WTC11 (cell line): ENCODE results near the gene TSPAN18. TPM values are rescaled to one million over a fixed set of nuclear protein-coding genes. Genes with fewer than 3 reads are reported as not detected.

ENCODE experiments used
- ATAC-seq: fragments of 200-7000 bp; cut with Tn5 transposase; 2 replicates; pipeline ENCODE4 v1.10.0; 2021; ENCODE audit warnings: mild to moderate bottlenecking, moderate library complexity
- CTCF ChIA-PET: fragments of 300-600 bp; sonication (Branson Sonifier 250); formaldehyde crosslinking; loops from one replicate; lab custom pipeline; 2021; ENCODE audit warnings: antibody characterized with exemption; lab: Charles Lee
- POLR2A ChIA-PET: fragments of 350-600 bp; sonication (Branson Sonifier 250); formaldehyde crosslinking; loops from one replicate; lab custom pipeline; 2021; ENCODE audit warnings: antibody characterized with exemption; lab: Charles Lee
- DNase-seq: peaks from one replicate; pipeline ENCODE4 v3.0.0; 2021; ENCODE audit warnings: low spot score
- H3K27ac Mint-ChIP-seq: 2 replicates; pipeline ENCODE4 v1.8.0; 2021; ENCODE audit warnings: mixed read lengths
- H3K27me3 Mint-ChIP-seq: 2 replicates; pipeline ENCODE4 v1.8.0; 2021; ENCODE audit warnings: low read depth, mild to moderate bottlenecking, moderate library complexity, mixed read lengths
- H3K36me3 Mint-ChIP-seq: 2 replicates; pipeline ENCODE4 v1.8.0; 2021; ENCODE audit warnings: mixed read lengths
- H3K4me1 Mint-ChIP-seq: 2 replicates; pipeline ENCODE4 v1.8.0; 2022; ENCODE audit warnings: mixed read lengths
- H3K4me3 Mint-ChIP-seq: 2 replicates; pipeline ENCODE4 v1.8.0; 2021; ENCODE audit warnings: mild to moderate bottlenecking, moderate library complexity, mixed read lengths
- H3K9me3 Mint-ChIP-seq: 2 replicates; pipeline ENCODE4 v1.8.0; 2021; ENCODE audit warnings: mixed read lengths
- ATF1 ChIP-seq: sonication (generic); formaldehyde crosslinking; IDR thresholded peaks from 2 replicates; pipeline ENCODE4 v1.8.1; 2023; ENCODE audit warnings: mild to moderate bottlenecking, moderate library complexity, missing genetic modification reagents
- ELF4 ChIP-seq: sonication (generic); formaldehyde crosslinking; IDR thresholded peaks from 2 replicates; pipeline ENCODE4 v1.8.1; 2022; ENCODE audit warnings: low read depth, mild to moderate bottlenecking, moderate library complexity, missing genetic modification reagents
- GTF2I ChIP-seq: fragments of 250-450 bp; sonication (Bioruptor Pico); conservative IDR thresholded peaks from 2 replicates; pipeline ENCODE4 v1.4.0; 2021; ENCODE audit warnings: mild to moderate bottlenecking
- HMGA2 ChIP-seq: fragments of 250-450 bp; sonication (Bioruptor Pico); IDR thresholded peaks from 2 replicates; pipeline ENCODE4 v1.4.0; 2021; ENCODE audit warnings: mild to moderate bottlenecking, moderate library complexity
- JAZF1 ChIP-seq: fragments of 250-450 bp; sonication (Bioruptor Pico); IDR thresholded peaks from 2 replicates; pipeline ENCODE4 v1.9.0; 2021; ENCODE audit warnings: moderate library complexity, mild to moderate bottlenecking, inconsistent platforms
- OVOL2 ChIP-seq: fragments of 250-450 bp; sonication (Bioruptor Pico); IDR thresholded peaks from 2 replicates; pipeline ENCODE4 v1.9.0; 2021; ENCODE audit warnings: mild to moderate bottlenecking, borderline replicate concordance
- RELA ChIP-seq: sonication (generic); formaldehyde crosslinking; IDR thresholded peaks from 2 replicates; pipeline ENCODE4 v1.8.1; 2022; ENCODE audit warnings: missing genetic modification reagents, mild to moderate bottlenecking, borderline replicate concordance
- RORB ChIP-seq: fragments of 250-450 bp; sonication (Bioruptor Pico); IDR thresholded peaks from 2 replicates; pipeline ENCODE4 v1.9.0; 2021; ENCODE audit warnings: mild to moderate bottlenecking
- SMAD3 ChIP-seq: sonication (generic); formaldehyde crosslinking; IDR thresholded peaks from 2 replicates; pipeline ENCODE4 v1.8.0; 2022; ENCODE audit warnings: missing genetic modification reagents, mild to moderate bottlenecking, borderline replicate concordance
- TCF7 ChIP-seq: sonication (generic); formaldehyde crosslinking; IDR thresholded peaks from 2 replicates; pipeline ENCODE4 v1.8.0; 2022; ENCODE audit warnings: mild to moderate bottlenecking, low read depth, missing genetic modification reagents, moderate library complexity
- TP53 ChIP-seq: sonication (generic); formaldehyde crosslinking; IDR thresholded peaks from 2 replicates; pipeline ENCODE4 v1.8.1; 2023; ENCODE audit warnings: mild to moderate bottlenecking, missing genetic modification reagents
- ZNF138 ChIP-seq: sonication (generic); formaldehyde crosslinking; conservative IDR thresholded peaks from 2 replicates; pipeline ENCODE4 v1.8.1; 2022; ENCODE audit warnings: mild to moderate bottlenecking, moderate library complexity, missing genetic modification reagents
- ZNF396 ChIP-seq: fragments of 250-450 bp; sonication (Bioruptor Pico); IDR thresholded peaks from 2 replicates; pipeline ENCODE4 v1.8.0; 2021; ENCODE audit warnings: mild to moderate bottlenecking, moderate library complexity, borderline replicate concordance
- total RNA-seq: library from RNA; stranded (reverse); gene quantifications from 3 replicates; pipeline ENCODE4 v1.2.3, GENCODE V29; 2021
- TF ChIP-seq, protein P1 (sequence below): sonication (generic); formaldehyde crosslinking; IDR thresholded peaks from 2 replicates; pipeline ENCODE4 v1.8.0; 2022; ENCODE audit warnings: mild to moderate bottlenecking, missing genetic modification reagents
- TF ChIP-seq, protein P2 (sequence below): sonication (generic); formaldehyde crosslinking; IDR thresholded peaks from 2 replicates; pipeline ENCODE4 v1.8.1; 2023; ENCODE audit warnings: mild to moderate bottlenecking, moderate library complexity, missing genetic modification reagents
- TF ChIP-seq, protein P3 (sequence below): fragments of 250-450 bp; sonication (Bioruptor Pico); IDR thresholded peaks from 2 replicates; pipeline ENCODE4 v2.1.2; 2022; ENCODE audit warnings: mild to moderate bottlenecking, moderate library complexity
- TF ChIP-seq, protein P4 (sequence below): sonication (generic); formaldehyde crosslinking; IDR thresholded peaks from 2 replicates; pipeline ENCODE4 v1.8.0; 2022; ENCODE audit warnings: mild to moderate bottlenecking, missing genetic modification reagents
- TF ChIP-seq, protein P5 (sequence below): fragments of 250-450 bp; sonication (Bioruptor Pico); IDR thresholded peaks from 2 replicates; pipeline ENCODE4 v1.9.0; 2021; ENCODE audit warnings: moderate library complexity, mild to moderate bottlenecking, inconsistent platforms, borderline replicate concordance
- TF ChIP-seq, protein P6 (sequence below): sonication (generic); formaldehyde crosslinking; IDR thresholded peaks from 2 replicates; pipeline ENCODE4 v1.8.0; 2022; ENCODE audit warnings: mild to moderate bottlenecking, missing genetic modification reagents

Gene TSPAN18
- total RNA-seq, 1 experiment from 2014 or later: 44.7 TPM

DNA sequence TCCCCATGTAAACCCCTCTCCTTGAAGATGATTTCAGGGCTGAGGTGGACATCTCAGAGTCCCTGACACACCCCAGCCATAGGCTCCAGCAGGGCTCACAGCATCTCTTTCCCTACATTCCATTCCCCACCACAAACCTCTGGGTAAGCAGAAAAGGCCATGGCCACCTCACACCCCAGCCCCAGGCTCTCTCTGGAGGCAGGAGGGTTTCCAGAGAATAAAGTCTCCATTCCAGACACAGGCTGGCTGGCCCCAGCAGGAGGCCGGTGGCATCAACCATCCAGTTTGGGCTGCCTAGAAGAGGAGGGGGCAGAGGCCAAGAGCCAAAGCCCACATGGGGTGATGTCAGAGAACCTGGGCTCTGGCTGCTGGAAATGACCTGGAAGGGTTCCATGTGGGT is 162.5 kb downstream of the TSPAN18 start:
- Mint-ChIP-seq H3K9me3 (no peaks in the 10 kb centered on the region), H3K4me3 (no peak overlapping the region), H3K4me1 (peaks cover 70% of the 10 kb centered on the region), H3K27ac (no peak overlapping the region), H3K27me3 (no peaks in the 10 kb centered on the region), H3K36me3 (no peaks in the 10 kb centered on the region)
- ChIA-PET CTCF (no interaction called here), POLR2A (no interaction called here)
- TF ChIP-seq TP53 (CRISPR knock-in tag) (no peak), ZNF396 (CRISPR knock-in tag) (no peak), ATF1 (CRISPR knock-in tag) (no peak), RELA (CRISPR knock-in tag) (no peak), ZNF138 (CRISPR knock-in tag) (no peak)
- TF ChIP-seq, protein P1, sequence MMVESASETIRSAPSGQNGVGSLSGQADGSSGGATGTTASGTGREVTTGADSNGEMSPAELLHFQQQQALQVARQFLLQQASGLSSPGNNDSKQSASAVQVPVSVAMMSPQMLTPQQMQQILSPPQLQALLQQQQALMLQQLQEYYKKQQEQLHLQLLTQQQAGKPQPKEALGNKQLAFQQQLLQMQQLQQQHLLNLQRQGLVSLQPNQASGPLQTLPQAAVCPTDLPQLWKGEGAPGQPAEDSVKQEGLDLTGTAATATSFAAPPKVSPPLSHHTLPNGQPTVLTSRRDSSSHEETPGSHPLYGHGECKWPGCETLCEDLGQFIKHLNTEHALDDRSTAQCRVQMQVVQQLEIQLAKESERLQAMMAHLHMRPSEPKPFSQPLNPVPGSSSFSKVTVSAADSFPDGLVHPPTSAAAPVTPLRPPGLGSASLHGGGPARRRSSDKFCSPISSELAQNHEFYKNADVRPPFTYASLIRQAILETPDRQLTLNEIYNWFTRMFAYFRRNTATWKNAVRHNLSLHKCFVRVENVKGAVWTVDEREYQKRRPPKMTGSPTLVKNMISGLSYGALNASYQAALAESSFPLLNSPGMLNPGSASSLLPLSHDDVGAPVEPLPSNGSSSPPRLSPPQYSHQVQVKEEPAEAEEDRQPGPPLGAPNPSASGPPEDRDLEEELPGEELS: no peak
- ATAC-seq: no peak
- DNase-seq: no peak

DNA sequence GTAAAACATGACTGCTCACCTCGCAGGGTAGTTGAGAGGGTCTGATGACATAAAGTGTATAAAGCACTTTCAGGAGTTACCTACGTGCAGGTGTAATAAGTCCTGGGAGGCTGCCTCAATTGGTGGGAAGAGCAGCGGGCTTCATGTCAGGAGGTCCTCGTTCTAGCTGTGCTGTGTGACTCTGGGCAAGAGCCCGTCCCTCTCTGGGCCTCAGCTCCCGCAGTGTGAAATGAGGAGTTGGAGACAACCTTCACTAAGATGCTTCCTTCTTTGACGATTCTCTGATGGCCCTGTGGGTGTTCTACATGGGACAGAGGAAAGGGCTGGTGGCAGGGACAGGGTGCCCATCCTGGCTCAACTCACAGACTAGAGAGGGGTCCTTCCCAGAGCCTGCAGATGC is 166.1 kb downstream of the TSPAN18 start:
- DNase-seq: no peak
- peaks cover 2% of the 10 kb centered on the region for H3K9me3 Mint-ChIP-seq
- TF ChIP-seq GTF2I (CRISPR knock-in tag) (0 out of 2 replicates have a peak, but pooled peaks have one; percentile 20), SMAD3 (no peak)
- H3K4me3 Mint-ChIP-seq: no peak overlapping the region
- no peak overlapping the region for H3K27ac Mint-ChIP-seq
- CTCF ChIA-PET: interaction anchor here (0.6 to 1.7 kb wide), 13 partner anchors 10 to 334 kb away, joined by 3 to 10 read pairs (median 3); no protein-coding TSS in a partner anchor
- no peaks in the 10 kb centered on the region for H3K36me3 Mint-ChIP-seq
- H3K4me1 Mint-ChIP-seq: peaks cover 41% of the 10 kb centered on the region
- POLR2A ChIA-PET: no interaction called here
- ATAC-seq: no peak
- H3K27me3 Mint-ChIP-seq: no peaks in the 10 kb centered on the region

DNA sequence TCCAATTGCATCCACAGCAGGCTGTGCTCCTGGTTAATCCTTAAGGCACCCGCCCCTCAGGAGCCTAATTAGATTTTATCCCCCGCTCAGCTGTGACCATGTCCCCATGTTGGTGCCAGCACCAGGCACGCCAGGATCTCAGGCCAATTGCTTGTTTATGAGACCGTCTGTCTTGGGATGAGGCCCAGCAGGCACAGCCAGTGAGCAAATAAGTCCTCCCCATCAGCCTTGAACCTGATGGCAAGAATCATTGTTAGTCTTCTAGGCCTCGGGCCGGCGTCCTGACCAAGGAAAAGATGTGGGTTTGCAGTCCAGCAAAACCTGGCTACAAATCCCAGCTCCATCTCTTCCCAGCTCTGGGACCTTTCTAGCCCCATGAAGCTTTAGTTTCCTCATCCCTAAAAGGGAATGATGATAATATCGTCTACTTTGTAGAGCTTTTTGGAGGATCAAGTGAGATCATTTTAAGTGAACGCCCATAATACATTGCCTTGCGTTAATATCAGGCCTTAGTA is 166.6 kb downstream of the TSPAN18 start:
- ChIA-PET CTCF (interaction anchor here (0.6 to 1.7 kb wide), 15 partner anchors 10 to 334 kb away, joined by 3 to 10 read pairs (median 3); no protein-coding TSS in a partner anchor), POLR2A (no interaction called here)
- Mint-ChIP-seq H3K9me3 (peaks cover 7% of the 10 kb centered on the region), H3K4me3 (no peak overlapping the region), H3K36me3 (peaks cover 3% of the 10 kb centered on the region), H3K27ac (0 out of 2 replicates have a peak overlapping the region, but pooled peaks have one; percentile 6), H3K4me1 (peaks cover 37% of the 10 kb centered on the region), H3K27me3 (no peaks in the 10 kb centered on the region)
- ATAC-seq: no peak
- no peak for DNase-seq
- TF ChIP-seq, protein P1: no peak
- TF ChIP-seq, protein P2, sequence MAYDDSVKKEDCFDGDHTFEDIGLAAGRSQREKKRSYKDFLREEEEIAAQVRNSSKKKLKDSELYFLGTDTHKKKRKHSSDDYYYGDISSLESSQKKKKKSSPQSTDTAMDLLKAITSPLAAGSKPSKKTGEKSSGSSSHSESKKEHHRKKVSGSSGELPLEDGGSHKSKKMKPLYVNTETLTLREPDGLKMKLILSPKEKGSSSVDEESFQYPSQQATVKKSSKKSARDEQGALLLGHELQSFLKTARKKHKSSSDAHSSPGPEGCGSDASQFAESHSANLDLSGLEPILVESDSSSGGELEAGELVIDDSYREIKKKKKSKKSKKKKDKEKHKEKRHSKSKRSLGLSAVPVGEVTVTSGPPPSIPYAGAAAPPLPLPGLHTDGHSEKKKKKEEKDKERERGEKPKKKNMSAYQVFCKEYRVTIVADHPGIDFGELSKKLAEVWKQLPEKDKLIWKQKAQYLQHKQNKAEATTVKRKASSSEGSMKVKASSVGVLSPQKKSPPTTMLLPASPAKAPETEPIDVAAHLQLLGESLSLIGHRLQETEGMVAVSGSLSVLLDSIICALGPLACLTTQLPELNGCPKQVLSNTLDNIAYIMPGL (CRISPR knock-in tag): no peak
- no peak for TF ChIP-seq RORB (CRISPR knock-in tag)
- no peak for TF ChIP-seq ZNF396 (CRISPR knock-in tag)
- TF ChIP-seq, protein P3, sequence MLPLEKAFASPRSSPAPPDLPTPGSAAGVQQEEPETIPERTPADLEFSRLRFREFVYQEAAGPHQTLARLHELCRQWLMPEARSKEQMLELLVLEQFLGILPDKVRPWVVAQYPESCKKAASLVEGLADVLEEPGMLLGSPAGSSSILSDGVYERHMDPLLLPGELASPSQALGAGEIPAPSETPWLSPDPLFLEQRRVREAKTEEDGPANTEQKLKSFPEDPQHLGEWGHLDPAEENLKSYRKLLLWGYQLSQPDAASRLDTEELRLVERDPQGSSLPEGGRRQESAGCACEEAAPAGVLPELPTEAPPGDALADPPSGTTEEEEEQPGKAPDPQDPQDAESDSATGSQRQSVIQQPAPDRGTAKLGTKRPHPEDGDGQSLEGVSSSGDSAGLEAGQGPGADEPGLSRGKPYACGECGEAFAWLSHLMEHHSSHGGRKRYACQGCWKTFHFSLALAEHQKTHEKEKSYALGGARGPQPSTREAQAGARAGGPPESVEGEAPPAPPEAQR (CRISPR knock-in tag): no peak
- no peak for TF ChIP-seq OVOL2 (CRISPR knock-in tag)
- TF ChIP-seq, protein P4, sequence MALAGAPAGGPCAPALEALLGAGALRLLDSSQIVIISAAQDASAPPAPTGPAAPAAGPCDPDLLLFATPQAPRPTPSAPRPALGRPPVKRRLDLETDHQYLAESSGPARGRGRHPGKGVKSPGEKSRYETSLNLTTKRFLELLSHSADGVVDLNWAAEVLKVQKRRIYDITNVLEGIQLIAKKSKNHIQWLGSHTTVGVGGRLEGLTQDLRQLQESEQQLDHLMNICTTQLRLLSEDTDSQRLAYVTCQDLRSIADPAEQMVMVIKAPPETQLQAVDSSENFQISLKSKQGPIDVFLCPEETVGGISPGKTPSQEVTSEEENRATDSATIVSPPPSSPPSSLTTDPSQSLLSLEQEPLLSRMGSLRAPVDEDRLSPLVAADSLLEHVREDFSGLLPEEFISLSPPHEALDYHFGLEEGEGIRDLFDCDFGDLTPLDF: no peak
- TF ChIP-seq TCF7 (CRISPR knock-in tag): no peak
- no peak for TF ChIP-seq JAZF1 (CRISPR knock-in tag)
- TF ChIP-seq, protein P5, sequence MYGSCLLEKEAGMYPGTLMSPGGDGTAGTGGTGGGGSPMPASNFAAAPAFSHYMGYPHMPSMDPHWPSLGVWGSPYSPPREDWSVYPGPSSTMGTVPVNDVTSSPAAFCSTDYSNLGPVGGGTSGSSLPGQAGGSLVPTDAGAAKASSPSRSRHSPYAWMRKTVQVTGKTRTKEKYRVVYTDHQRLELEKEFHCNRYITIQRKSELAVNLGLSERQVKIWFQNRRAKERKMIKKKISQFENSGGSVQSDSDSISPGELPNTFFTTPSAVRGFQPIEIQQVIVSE (CRISPR knock-in tag): no peak
- no peak for TF ChIP-seq ELF4 (CRISPR knock-in tag)
- TF ChIP-seq, protein P6, sequence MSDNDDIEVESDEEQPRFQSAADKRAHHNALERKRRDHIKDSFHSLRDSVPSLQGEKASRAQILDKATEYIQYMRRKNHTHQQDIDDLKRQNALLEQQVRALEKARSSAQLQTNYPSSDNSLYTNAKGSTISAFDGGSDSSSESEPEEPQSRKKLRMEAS (CRISPR knock-in tag): no peak
- no peak for TF ChIP-seq HMGA2 (CRISPR knock-in tag)
